Stimulated activated CD8-positive, alpha-beta memory T cell treated with anti-CD3 and anti-CD28 coated beads, Interleukin-7, amount 100 ng/mL, for 4 hours (primary cell): ENCODE data around the gene MYH14.

Experiments
- DNase-seq, 2 donors: peaks; one replicate each; pipeline ENCODE4 v3.0.0-alpha.2; 2020; ENCODE audit warnings: low read depth in 2 of 2

Gene MYH14

DNA sequence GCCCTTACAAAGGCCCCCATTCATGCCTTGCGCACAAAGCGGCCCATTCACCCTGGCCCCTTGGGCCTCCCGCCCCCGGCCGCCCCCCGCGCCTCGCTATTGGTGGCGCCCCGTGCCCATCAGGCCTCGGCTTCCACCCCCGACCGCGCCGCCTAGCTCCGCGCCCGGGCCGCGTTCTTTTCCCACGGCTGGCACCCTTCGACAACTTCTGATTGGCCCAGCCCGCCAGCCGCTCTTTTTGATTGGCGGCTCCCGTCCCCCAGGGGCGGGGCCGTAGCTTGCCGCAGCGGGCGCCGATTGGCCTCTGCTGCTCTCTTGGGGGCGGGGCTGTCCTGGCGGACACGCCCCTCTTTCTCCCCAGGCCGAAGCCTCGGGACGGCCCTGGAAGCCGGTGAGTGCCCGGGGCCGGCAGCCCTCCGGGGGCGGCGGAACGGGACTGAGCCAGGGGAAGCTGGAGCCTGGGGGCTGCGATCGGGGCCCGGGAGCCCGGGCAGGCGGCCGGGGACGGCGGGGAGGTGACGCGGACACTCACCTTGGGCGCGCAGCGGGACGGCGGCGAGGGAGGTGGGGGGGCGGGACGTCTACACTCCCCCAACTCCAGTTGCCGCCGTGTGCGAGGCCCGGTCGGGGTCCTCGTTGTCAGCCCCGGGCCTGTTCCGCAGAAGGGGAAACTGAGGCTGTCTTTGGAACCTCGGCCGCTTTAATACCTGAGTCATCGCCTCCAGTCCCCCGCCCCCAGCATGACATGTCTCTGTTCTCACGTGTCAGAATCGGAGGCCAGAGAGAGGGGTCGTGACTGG, at the start of gene MYH14:
Gene MYH14, plus strand, starts transcription at position 342 of the 800 bp plus-strand sequence. CDS start 6,744 bp downstream, outside the sequence.
- no peak for DNase-seq

GRCh38 chr19:50154529-50154928, 48.9 kb upstream of the MYH14 start:
- no peak for DNase-seq

DNA sequence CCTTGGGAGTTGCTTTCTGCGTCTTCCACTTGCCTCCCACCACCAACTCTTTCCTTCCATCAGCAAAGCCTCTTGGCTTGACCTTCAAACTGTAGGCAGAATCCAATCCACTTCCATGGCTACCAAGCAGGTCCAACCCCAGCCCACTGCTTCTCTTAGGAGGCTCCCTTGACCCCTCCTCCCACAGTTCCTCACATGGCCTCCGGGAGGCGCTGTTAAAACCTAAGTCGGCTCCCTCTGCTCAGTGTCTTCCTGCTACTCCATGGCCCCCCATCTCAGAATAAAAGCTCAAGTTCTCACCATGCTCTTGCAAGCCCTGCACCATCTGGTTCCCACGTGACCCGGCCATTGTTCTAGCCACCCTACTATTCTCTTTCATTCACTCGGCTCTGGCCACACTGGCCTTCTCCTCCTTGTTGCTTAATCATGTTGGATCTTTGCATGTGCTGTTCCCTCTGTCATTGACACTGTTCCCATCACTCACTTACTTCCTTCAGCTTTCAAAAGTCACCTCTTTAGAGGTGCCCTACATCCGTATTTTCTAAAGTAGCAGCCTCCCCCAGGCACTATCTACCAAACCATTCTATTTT, 47.8 kb upstream of the MYH14 start:
- DNase-seq = no peak

DNA sequence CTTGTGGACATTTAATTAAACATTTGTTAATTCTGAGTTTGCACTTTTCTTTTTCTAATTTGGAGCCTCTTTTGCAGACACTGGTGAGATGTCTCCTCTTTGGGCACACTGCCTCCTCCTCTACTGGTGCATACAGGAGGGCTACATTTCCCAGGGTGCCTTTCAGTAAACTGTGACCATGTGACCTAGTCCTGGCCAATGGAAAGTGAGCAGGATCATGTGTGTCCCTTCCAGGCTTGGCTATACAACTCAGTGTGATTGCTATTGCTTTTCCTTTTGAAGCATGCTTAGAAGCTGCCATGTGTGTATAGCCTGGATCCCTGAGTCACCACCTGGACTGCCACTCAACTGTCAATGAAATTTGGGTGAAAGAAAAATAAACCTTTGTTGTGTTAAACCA, 44.8 kb upstream of the MYH14 start:
- DNase-seq = no peak

GRCh38 chr19:50159078-50159477, 44.3 kb upstream of the MYH14 start:
- no peak for DNase-seq

DNA sequence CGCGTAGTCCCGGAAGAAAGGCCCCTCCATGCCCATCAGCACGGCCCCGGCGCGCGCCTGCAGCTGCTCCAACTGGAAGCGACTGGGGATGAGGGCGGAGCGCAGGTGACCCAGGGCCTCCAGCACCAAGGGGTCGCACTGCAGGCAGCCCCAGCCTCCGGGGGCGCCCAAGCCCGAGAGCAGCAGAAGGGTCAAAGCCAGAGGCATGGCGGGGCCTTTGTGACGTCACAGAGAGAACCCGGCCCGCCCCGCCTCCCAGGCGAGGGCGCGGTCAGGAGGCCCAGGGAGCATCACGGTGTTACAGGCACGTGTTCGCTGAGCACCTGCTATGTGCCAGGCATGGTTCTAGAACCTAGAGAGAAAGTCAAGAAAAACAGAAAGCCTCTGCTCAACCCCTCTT, 40.4 kb upstream of the MYH14 start, which contains the start of gene IZUMO2:
Gene IZUMO2, minus strand, starts transcription at position 294 of the 400 bp plus-strand sequence. Its CDS starts 87 bp downstream, at position 207.
- DNase-seq = no peak

DNA sequence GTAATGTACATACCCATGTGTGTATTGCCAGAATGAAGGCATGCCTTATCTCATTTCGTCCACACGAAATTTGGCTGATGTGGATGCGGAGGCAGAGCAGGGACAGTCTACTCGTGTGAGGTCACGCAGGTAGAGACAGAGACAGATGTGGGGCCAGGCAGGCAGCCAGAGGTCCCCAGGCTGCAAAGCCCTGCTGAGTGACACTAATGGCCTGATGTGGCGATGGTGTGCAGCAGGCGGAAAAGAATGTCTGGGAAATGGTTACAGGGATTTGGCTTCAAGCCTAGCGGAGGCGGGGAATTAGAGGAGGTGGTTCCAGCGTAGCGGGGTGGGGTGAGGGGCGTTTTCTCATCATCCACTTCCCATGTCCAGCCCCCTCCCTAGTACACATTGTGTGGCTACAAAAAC, 36.1 kb upstream of the MYH14 start:
- DNase-seq = no peak

- DNase-seq = no peak
Observed at GRCh38 chr19:50171752-50172151, 31.7 kb upstream of the MYH14 start.

DNA sequence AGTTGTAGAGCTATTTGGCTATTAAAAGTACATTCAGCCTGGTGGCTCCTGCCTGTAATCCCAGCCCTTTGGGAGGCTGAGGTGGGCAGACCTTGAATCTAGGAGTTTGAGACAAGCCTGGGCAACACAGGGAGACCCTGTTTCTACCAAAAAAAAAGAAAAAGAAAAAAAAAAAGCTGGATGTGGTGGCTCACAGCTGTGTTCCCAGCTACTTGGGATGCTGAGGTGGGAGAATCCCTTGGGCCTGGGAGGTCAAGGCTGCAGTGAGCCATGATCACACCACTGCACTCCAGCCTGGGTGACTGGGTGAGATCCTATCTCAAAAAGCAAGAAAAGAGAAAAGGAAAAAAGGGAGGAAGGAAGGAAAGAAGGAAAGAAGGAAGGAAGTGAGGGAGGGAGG, 30.7 kb upstream of the MYH14 start:
- DNase-seq = no peak

GRCh38 chr19:50173127-50173526, 30.3 kb upstream of the MYH14 start:
- DNase-seq = no peak

DNA sequence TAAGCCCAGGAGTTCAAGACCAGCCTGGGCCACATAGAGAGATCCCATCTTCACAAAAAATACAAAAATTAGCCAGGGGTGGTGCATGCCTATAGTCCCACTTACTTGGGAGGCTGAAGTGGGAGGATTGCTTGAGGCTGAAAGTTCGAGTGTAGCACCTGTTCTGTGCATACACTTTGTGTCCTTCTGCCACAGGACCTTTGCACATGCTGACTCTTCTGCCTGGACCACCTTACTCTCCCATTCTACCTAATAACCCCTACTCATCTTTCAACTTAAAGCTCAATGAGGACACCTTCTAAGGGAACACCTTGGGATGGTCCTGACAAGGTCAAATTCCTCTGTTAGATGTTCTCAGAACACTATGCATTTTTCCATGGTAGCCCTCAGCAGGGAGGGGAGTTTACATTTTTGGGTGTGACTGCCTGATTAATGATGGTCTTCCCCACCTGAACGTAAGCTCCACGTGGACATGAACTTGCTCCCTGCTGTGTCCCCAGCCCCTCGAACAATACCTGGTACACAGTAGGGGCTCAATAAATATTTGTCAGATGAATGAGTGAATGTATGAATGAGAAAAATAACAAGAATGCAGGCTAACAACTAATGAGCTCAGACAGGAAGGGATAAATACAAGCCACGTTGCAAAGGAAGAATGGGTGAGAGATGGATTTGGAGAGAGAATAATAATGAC, 29.2 kb upstream of the MYH14 start:
- DNase-seq = no peak

- no peak for DNase-seq
Observed at GRCh38 chr19:50175924-50176323, 27.5 kb upstream of the MYH14 start.

DNA sequence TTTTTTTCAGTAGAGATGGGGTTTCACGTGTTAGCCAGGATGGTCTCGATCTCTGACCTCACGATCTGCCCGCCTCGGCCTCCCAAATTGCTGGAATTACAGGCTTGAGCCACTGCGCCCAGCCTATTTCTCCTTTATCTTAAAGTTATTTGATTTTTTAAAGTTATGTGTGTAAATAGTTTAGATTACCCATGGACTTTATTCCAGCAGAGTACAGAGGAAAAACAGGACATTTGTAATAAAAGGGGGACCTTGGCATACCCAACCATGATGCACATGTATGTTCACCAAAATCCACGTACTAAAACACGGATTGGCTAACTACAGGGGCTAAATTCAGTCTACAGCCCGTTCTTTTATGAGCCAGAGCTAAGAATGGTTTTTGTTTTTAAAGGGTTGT, 26.6 kb upstream of the MYH14 start:
- DNase-seq = no peak

GRCh38 chr19:50178320-50178719, 25.1 kb upstream of the MYH14 start:
- no peak for DNase-seq

DNA sequence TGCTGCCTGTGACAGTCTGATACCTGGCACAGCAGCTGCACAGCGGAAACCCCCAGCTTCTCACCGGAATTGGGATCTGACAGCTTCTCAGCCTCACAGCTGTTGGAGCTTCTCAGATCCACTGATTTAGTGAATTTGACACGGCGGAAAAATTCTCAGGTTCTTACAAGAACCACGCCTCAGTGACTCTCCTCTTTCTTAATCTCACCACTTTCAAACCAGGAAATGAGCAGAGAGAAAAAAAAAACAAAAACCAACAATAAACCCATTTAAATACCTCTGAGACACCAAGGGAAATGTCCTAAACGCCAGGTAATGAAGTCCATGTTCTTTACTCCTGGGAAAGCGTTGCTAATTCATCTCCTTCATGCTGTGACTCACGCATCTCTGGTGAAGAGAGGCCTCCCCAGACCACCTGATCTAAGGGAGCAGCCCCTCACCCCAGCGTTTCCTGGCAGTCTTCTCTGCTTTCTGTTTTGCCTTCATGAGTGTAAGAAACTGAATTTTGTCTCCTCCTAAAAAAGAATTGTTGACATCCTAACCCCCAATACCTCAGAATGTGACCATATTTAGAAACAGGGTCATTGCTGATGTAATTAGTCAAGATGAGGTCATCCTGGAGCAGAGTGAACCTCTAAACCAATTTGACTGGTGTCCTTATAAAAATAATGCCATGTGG, 24.4 kb upstream of the MYH14 start:
- DNase-seq = no peak

DNA sequence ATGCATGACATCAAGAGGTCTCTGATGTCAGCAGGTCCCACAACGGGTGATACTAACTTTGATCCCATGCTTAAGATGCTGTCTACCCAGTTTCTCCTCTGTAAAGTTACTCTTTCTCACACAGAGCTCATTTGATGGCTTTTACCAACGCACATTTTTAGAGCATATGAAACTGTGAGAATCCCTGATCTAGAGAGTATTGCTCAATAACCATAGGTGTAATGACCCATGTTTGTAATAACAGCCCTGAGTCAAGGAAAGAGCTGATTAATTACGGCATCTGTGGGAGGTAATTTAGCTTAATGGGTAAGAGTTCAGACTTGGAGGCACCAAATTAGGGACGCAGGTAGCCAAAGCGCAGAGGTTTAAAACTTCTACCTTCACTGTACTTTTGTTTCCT, 22.3 kb upstream of the MYH14 start:
- DNase-seq = no peak

DNA sequence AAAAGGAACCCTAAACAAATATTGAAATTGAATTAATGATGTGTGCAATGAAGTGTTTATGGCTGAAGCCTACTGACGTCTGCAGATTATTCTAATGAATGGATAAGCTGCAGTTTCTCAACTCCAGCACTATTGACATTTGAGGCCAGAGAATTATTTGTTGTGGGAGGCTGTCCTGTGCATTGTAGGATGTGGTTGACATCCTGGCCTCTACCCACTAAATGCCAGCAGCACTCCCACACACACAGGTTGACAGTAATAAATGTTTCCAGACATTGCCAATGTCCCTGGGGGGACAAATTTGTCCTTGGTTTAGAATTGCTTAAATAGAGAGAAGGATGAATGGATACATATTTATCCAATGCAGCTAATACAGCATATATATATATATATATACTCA, 19.2 kb upstream of the MYH14 start:
- DNase-seq = no peak

DNA sequence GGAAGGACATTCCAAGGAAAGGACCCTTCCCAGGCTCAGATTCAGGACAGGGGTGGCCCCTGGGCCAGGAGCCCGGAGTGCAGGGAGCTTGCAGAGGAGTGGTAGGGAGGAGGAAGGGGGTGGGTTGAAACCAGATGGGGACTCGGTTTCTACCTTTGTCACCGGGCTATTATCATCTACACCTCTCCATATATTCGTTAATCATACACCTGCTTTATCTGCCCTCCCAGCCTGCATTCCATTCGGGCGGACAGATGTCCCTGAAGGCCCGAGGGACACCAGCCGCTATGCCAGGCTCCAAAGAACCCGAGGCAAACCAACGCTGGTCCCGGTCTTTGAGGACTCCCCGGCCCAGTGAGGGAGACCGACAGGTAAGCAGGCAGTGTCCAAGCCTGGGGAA, 15.5 kb upstream of the MYH14 start:
- no peak for DNase-seq

GRCh38 chr19:50189331-50189730, 14.1 kb upstream of the MYH14 start:
- no peak for DNase-seq

DNA sequence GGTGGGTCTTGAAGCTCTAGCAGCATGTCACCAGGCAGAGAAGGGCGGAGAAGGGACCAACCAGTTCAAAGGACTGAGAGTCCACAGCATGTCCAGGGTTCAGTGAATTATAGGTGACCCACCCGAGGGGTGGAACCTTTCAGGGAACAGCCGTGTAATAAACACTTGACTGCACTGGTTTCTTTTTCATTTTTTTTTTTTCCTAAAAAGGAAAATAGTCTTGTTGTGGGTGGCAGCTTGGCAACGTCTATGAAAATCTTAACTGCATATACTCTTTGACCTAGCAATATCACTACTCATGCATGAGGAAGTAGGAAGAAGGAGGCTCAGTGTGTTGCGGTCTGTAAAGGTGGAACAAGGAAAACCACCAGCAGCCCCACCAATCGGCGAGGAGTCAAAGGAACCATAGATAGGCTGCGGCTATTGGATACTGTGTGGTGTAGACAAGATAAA, 13.0 kb upstream of the MYH14 start:
- no peak for DNase-seq

DNA sequence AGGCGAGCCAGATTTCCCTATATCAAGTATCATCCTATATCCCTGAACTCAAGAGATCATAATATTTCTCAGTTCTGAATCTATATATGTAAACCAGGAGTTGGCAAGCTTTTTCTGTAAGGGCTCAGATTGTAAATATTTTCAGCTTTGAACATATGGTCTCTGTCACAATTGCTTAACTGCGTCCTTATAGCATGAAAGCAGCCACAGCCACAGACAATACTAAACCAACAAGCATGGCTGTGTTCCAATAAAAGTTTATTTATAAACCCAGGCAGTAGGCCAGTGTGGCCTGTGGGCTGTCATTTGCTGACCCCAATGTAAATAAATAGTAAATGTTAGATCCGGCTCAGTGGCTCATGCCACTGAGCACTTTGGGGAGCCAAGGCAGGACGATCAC, 12.2 kb upstream of the MYH14 start:
- no peak for DNase-seq
